OCI-LY1 (cell line): ENCODE data around the gene PPP6R1.

Experiments
- EZH2 ChIP-seq: fragments of 200-600 bp; sonication (generic), shearing (Covaris generic); IDR thresholded peaks from 2 replicates; pipeline ENCODE4 v1.8.0; 2017; ENCODE audit warnings: borderline replicate concordance, mixed run types, mild to moderate bottlenecking, antibody characterized with exemption, low read length, moderate library complexity, mixed read lengths
- TF ChIP-seq, protein P1 (sequence below): fragments of 200-600 bp; sonication (generic), shearing (Covaris generic); IDR thresholded peaks from 2 replicates; pipeline ENCODE4 v1.5.1; 2017; ENCODE audit warnings: mild to moderate bottlenecking, antibody characterized with exemption, low read length, moderate library complexity, mixed read lengths

DNA sequence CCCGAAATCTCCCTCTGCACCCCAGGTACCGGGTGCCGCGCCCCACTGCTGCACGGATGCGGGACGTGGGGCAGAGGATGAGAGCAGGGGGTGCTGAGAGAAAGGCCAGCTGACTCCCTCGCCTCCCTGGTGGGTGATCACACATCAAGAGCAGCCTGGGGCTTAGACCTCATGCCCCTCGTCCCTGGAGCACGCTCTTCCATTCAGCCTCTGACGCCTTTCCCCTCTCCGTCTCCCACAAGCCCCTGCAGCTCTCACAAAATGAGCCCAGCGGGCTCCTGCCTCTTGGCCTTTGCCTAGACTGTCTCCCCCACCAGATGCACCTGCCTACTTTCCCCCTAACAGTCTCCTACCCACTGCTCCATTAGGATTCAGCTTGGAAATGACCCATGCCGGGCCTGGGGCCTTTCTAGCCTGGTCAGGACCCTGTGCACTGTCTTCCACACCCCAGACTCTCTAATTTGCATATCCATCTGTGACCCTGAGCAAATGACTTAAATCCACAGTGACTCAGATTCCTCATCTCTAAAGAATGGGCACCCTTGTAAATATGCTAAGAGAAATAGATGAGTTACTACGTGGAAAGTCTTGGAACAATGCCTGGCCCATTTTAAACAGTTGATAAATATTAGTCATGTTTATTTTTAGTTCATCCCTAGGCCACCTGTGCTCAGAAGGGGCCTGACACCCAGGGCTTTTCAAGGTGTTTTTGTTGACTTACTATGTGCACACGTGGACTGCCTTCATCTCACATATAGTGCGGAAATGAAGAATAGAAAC is 48.9 kb downstream of the PPP6R1 start:
- TF ChIP-seq EZH2, result no peak
- TF ChIP-seq, protein P1, sequence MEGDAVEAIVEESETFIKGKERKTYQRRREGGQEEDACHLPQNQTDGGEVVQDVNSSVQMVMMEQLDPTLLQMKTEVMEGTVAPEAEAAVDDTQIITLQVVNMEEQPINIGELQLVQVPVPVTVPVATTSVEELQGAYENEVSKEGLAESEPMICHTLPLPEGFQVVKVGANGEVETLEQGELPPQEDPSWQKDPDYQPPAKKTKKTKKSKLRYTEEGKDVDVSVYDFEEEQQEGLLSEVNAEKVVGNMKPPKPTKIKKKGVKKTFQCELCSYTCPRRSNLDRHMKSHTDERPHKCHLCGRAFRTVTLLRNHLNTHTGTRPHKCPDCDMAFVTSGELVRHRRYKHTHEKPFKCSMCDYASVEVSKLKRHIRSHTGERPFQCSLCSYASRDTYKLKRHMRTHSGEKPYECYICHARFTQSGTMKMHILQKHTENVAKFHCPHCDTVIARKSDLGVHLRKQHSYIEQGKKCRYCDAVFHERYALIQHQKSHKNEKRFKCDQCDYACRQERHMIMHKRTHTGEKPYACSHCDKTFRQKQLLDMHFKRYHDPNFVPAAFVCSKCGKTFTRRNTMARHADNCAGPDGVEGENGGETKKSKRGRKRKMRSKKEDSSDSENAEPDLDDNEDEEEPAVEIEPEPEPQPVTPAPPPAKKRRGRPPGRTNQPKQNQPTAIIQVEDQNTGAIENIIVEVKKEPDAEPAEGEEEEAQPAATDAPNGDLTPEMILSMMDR, result no peak
